OCI-LY1 (cell line): ENCODE results near the gene SFXN2.

Experiments used
- EZH2 ChIP-seq: fragments of 200-600 bp; sonication (generic), shearing (Covaris generic); IDR thresholded peaks from 2 replicates; pipeline ENCODE4 v1.8.0; 2017; ENCODE audit warnings: borderline replicate concordance, mixed run types, mild to moderate bottlenecking, antibody characterized with exemption, low read length, moderate library complexity, mixed read lengths
- TF ChIP-seq, protein P1 (sequence below): fragments of 200-600 bp; sonication (generic), shearing (Covaris generic); IDR thresholded peaks from 2 replicates; pipeline ENCODE4 v1.5.1; 2017; ENCODE audit warnings: mild to moderate bottlenecking, antibody characterized with exemption, low read length, moderate library complexity, mixed read lengths

DNA sequence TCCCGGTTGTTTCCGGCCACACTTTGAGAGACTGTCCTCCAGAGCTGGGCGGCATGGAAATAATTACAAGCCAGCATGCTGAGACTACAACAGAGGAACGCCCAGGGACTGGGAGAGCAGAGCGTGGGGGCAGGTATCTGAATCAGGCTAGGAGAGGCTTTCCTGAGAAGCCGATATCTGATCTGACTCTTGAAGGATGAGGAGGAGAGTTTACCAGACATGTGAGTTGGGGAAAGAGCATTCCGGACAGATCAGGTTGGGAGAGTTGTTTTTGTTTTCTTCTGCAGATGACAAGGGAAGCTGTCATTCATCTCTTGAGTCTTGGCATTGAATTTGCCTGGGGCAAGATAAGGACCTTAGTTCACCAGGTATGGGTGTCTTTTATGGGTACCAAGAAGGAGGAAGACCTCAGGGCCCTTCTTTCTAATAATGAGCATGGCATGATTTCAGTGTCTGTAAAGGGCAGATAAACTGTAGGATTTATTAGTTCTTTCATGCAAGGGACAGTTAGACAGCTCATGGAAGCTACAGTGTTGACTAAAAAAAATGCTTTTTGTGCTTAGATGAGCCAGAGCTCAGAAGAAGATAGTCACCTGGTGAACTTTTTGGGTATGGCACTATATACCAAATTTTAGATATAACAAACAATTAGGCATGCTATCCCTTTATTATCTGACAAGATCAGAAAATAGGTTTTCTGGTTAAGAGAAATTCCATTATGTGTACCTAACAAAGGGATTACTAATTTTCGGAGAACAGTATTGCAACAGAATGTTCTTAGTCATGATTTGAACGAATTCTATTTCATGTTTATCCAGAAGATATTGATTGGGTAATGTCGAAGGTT, 65.5 kb downstream of the SFXN2 start:
- TF ChIP-seq, protein P1, sequence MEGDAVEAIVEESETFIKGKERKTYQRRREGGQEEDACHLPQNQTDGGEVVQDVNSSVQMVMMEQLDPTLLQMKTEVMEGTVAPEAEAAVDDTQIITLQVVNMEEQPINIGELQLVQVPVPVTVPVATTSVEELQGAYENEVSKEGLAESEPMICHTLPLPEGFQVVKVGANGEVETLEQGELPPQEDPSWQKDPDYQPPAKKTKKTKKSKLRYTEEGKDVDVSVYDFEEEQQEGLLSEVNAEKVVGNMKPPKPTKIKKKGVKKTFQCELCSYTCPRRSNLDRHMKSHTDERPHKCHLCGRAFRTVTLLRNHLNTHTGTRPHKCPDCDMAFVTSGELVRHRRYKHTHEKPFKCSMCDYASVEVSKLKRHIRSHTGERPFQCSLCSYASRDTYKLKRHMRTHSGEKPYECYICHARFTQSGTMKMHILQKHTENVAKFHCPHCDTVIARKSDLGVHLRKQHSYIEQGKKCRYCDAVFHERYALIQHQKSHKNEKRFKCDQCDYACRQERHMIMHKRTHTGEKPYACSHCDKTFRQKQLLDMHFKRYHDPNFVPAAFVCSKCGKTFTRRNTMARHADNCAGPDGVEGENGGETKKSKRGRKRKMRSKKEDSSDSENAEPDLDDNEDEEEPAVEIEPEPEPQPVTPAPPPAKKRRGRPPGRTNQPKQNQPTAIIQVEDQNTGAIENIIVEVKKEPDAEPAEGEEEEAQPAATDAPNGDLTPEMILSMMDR = no peak
- no peak for TF ChIP-seq EZH2
